HCT116 (cell line): ENCODE measurements around the gene PLA2G2C. TPM values are rescaled to one million over a fixed set of nuclear protein-coding genes. Genes with fewer than 3 reads are reported as not detected.

Source experiments
- ATAC-seq: fragments of 200-7000 bp; cut with Tn5 transposase; 2 replicates; pipeline ENCODE4 v1.9.1; 2020; ENCODE audit warnings: mild to moderate bottlenecking, moderate library complexity
- BruUV-seq: library from RNA; stranded (reverse); fragments of 400-500 nt; replicated peaks from 2 replicates; lab custom pipeline; 2021; lab: Mats Ljungman, UMichigan
- CTCF ChIA-PET: fragments of 300-600 bp; sonication (Branson Sonifier 250); formaldehyde crosslinking; loops from one replicate; lab custom pipeline; 2021; ENCODE audit warnings: antibody characterized with exemption; lab: Charles Lee
- POLR2A ChIA-PET: fragments of 300-600, 350-600 bp; sonication (Branson Sonifier 250); formaldehyde crosslinking; loops from one replicate; lab custom pipeline; 2021; ENCODE audit warnings: antibody characterized with exemption; lab: Charles Lee
- RAD21 ChIA-PET, 2 experiments: fragments of 300-600 bp; sonication (Branson Sonifier 250); formaldehyde crosslinking; loops; one replicate each; lab custom pipeline; 2023; ENCODE audit warnings: low total read pairs in 2 of 2; ENCODE audit not compliant: uncharacterized antibody in 2 of 2, unreplicated experiment in 2 of 2, low non-redundant PET in 1 of 2; lab: Charles Lee
- DNase-seq: peaks from one replicate; pipeline ENCODE4 v3.0.0-alpha.2; 2010; ENCODE audit warnings: low read depth, low spot score
- H2AFZ ChIP-seq: fragments of 200-600 bp; shearing (Covaris generic), sonication (generic); 2 replicates; pipeline ENCODE4 v1.6.1; 2017; ENCODE audit warnings: low read depth, mixed run types, mixed read lengths, antibody characterized with exemption, low read length; ENCODE audit not compliant: poor library complexity, severe bottlenecking
- H3K27ac ChIP-seq: 2 replicates; pipeline ENCODE4 v1.5.1; 2012; ENCODE audit warnings: low read depth, low read length
- H3K27me3 ChIP-seq: fragments of 200-600 bp; sonication (generic); 2 replicates; pipeline ENCODE4 v1.6.1; 2016; ENCODE audit warnings: mixed run types, low read length, mixed read lengths; ENCODE audit not compliant: insufficient read depth
- H3K36me3 ChIP-seq, 2 experiments: fragments of 200-500 bp in 1 of 2; fragments of 200-600 bp in 1 of 2; sonication (Bioruptor generic) in 1 of 2; sonication (generic) in 1 of 2; 2 replicates each; pipeline versions ENCODE4 v1.5.1 to v1.6.1; 2014 to 2016; ENCODE audit warnings: low read length in 2 of 2, inconsistent platforms in 1 of 2, mixed read lengths in 1 of 2, mixed run types in 1 of 2; ENCODE audit not compliant: insufficient read depth in 2 of 2, control insufficient read depth in 1 of 2
- H3K4me1 ChIP-seq, 2 experiments: fragments of 200-600 bp in 1 of 2; sonication (generic) in 1 of 2; 2 replicates each; pipeline versions ENCODE4 v1.5.1 to v1.6.1; 2012 to 2017; ENCODE audit warnings: low read length in 2 of 2, inconsistent platforms in 1 of 2, mild to moderate bottlenecking in 1 of 2, mixed read lengths in 1 of 2, mixed run types in 1 of 2, moderate library complexity in 1 of 2; ENCODE audit not compliant: insufficient read depth in 2 of 2, control insufficient read depth in 1 of 2
- H3K4me2 ChIP-seq: fragments of 200-600 bp; sonication (generic); 2 replicates; pipeline ENCODE4 v1.6.1; 2017; ENCODE audit warnings: mixed run types, low read length, mixed read lengths
- H3K4me3 ChIP-seq, 2 experiments: fragments of 200-600 bp in 1 of 2; sonication (generic) in 1 of 2; replicated peaks in 1 of 2; 2 replicates each; pipeline ENCODE4 v1.5.1; 2011 to 2016; ENCODE audit warnings: low read length in 2 of 2, control low read depth in 1 of 2, low read depth in 1 of 2, mild to moderate bottlenecking in 1 of 2, mixed read lengths in 1 of 2, mixed run types in 1 of 2
- H3K79me2 ChIP-seq: fragments of 200-600 bp; sonication (generic); 2 replicates; pipeline ENCODE4 v1.6.1; 2017; ENCODE audit warnings: mild to moderate bottlenecking, mixed run types, low read length, moderate library complexity, mixed read lengths; ENCODE audit not compliant: insufficient read depth
- H3K9ac ChIP-seq: fragments of 200-600 bp; sonication (generic); 2 replicates; pipeline ENCODE4 v1.6.1; 2016; ENCODE audit warnings: low read length, mixed read lengths
- H3K9me2 ChIP-seq: fragments of 200-600 bp; sonication (generic), shearing (Covaris generic); 2 replicates; pipeline ENCODE4 v1.6.1; 2017; ENCODE audit warnings: mixed run types, mild to moderate bottlenecking, moderate library complexity; ENCODE audit not compliant: insufficient read depth
- H3K9me3 ChIP-seq, 2 experiments: fragments of 200-500 bp in 1 of 2; fragments of 200-600 bp in 1 of 2; sonication (Bioruptor generic) in 1 of 2; sonication (generic) in 1 of 2; 2 replicates each; pipeline ENCODE4 v1.6.1; 2014 to 2017; ENCODE audit warnings: low read length in 2 of 2, mixed read lengths in 2 of 2, inconsistent platforms in 1 of 2, low read depth in 1 of 2, mild to moderate bottlenecking in 1 of 2, mixed run types in 1 of 2, moderate library complexity in 1 of 2; ENCODE audit not compliant: control insufficient read depth in 1 of 2, insufficient read depth in 1 of 2
- H4K20me1 ChIP-seq: fragments of 200-600 bp; sonication (generic), shearing (Covaris generic); 2 replicates; pipeline ENCODE4 v1.6.1; 2017; ENCODE audit warnings: mixed run types, mild to moderate bottlenecking, moderate library complexity; ENCODE audit not compliant: insufficient read depth
- ATF3 ChIP-seq: IDR thresholded peaks from 2 replicates; pipeline ENCODE4 v1.6.1; 2012
- CBX3 ChIP-seq: IDR thresholded peaks from 2 replicates; pipeline ENCODE4 v1.6.1; 2012; ENCODE audit warnings: low read depth
- CEBPB ChIP-seq: IDR thresholded peaks from 2 replicates; pipeline ENCODE4 v1.6.1; 2012; ENCODE audit warnings: low read depth
- CTCF ChIP-seq, 3 experiments: fragments of 200-600 bp in 1 of 3; sonication (generic) in 1 of 3; IDR thresholded peaks in 2 of 3; conservative IDR thresholded peaks in 1 of 3; 2 replicates each; pipeline ENCODE4 v1.5.1; 2012 to 2017; ENCODE audit warnings: low read depth in 2 of 3, low read length in 2 of 3, antibody characterized with exemption in 1 of 3, borderline replicate concordance in 1 of 3, control low read depth in 1 of 3, mild to moderate bottlenecking in 1 of 3, mixed read lengths in 1 of 3, mixed run types in 1 of 3, moderate library complexity in 1 of 3; ENCODE audit not compliant: insufficient read depth in 1 of 3
- ELF1 ChIP-seq: IDR thresholded peaks from 2 replicates; pipeline ENCODE4 v1.6.1; 2012; ENCODE audit warnings: low read depth, borderline replicate concordance
- JUND ChIP-seq: IDR thresholded peaks from 2 replicates; pipeline ENCODE4 v1.6.1; 2012
- MAX ChIP-seq: IDR thresholded peaks from 2 replicates; pipeline ENCODE4 v1.6.1; 2012
- POLR2A ChIP-seq: IDR thresholded peaks from 2 replicates; pipeline ENCODE4 v1.7.0; 2011; ENCODE audit warnings: borderline replicate concordance; ENCODE audit not compliant: insufficient read depth, insufficient read length; ENCODE audit errors: extremely low read depth
- RAD21 ChIP-seq: IDR thresholded peaks from 2 replicates; pipeline ENCODE4 v1.6.1; 2012; ENCODE audit warnings: low read depth, mild to moderate bottlenecking
- REST ChIP-seq: IDR thresholded peaks from 2 replicates; pipeline ENCODE4 v1.6.1; 2012; ENCODE audit warnings: low read depth
- SP1 ChIP-seq: IDR thresholded peaks from 2 replicates; pipeline ENCODE4 v1.6.1; 2012; ENCODE audit warnings: low read depth
- TCF7L2 ChIP-seq: IDR thresholded peaks from 2 replicates; pipeline ENCODE4 v1.7.0; 2011; ENCODE audit warnings: borderline replicate concordance, inconsistent platforms; ENCODE audit not compliant: insufficient read depth, insufficient read length; ENCODE audit errors: extremely low read depth
- YY1 ChIP-seq: IDR thresholded peaks from 2 replicates; pipeline ENCODE4 v1.6.1; 2011; ENCODE audit warnings: low read length, low read depth, moderate library complexity, mild to moderate bottlenecking; ENCODE audit not compliant: insufficient replicate concordance; ENCODE audit errors: extremely low read depth
- ZBTB33 ChIP-seq: IDR thresholded peaks from 2 replicates; pipeline ENCODE4 v1.6.1; 2011; ENCODE audit warnings: mild to moderate bottlenecking, low read length, moderate library complexity; ENCODE audit not compliant: insufficient replicate concordance; ENCODE audit errors: extremely low read depth
- ZFX ChIP-seq: fragments of 450-650 bp; IDR thresholded peaks from 2 replicates; pipeline ENCODE4 v1.6.1; 2017
- ZNF274 ChIP-seq: fragments of 200-500 bp; sonication (Bioruptor generic); IDR thresholded peaks from 2 replicates; pipeline ENCODE4 v1.6.1; 2014; ENCODE audit warnings: mild to moderate bottlenecking, low read depth, low read length, inconsistent platforms
- intact Hi-C: fragments of 100-400 bp; cut with micrococcal nuclease; formaldehyde crosslinking; loops from 2 replicates; pipeline ENCODE4 v1.10.0; 2022
- total RNA-seq: library from RNA; stranded (reverse); gene quantifications from one replicate; pipeline ENCODE4 v1.2.1, GENCODE V29; 2021; ENCODE audit not compliant: unreplicated experiment

The PLA2G2C gene
- total RNA-seq, 1 experiment from 2014 or later: not detected

- BruUV-seq: no TSS peak
- no peaks in the 10 kb centered on the region for H3K36me3 ChIP-seq
- ATAC-seq (no peak), DNase-seq (no peak)
- no peaks in the 10 kb centered on the region for H3K9me2 ChIP-seq
- H3K79me2 ChIP-seq: no peaks in the 10 kb centered on the region
- H4K20me1 ChIP-seq: no peaks in the 10 kb centered on the region
- H3K27ac ChIP-seq: no peak overlapping the region
- H3K9ac ChIP-seq: no peak overlapping the region
- H3K9me3 ChIP-seq: no peaks in the 10 kb centered on the region
- H3K4me1 ChIP-seq: no peaks in the 10 kb centered on the region
- CTCF ChIA-PET: no interaction called here
- intact Hi-C loops: no loop called here
- no peak for TF ChIP-seq REST
- no peak for TF ChIP-seq ZBTB33
- no peak for TF ChIP-seq CTCF (IDR thresholded peaks at IDR 0.05 in 2 of 3, conservative IDR thresholded peaks at IDR 0.05 in 1 of 3; ENCODE audit: borderline replicate concordance in 1 of 3, insufficient read depth in 1 of 3, low read depth in 2 of 3, low read length in 2 of 3)
- no peak for TF ChIP-seq JUND
- no peak for TF ChIP-seq SP1
- TF ChIP-seq ZNF274: no peak
- TF ChIP-seq CEBPB: no peak
- TF ChIP-seq RAD21: no peak
- TF ChIP-seq ELF1: no peak
- no peak for TF ChIP-seq ZFX
- no peak for TF ChIP-seq POLR2A
- TF ChIP-seq YY1: no peak
- no peak for TF ChIP-seq ATF3
- no peak for TF ChIP-seq MAX
- TF ChIP-seq TCF7L2: no peak
- no peak for TF ChIP-seq CBX3
- no peak overlapping the region for H3K4me2 ChIP-seq
- H2AFZ ChIP-seq: no peak overlapping the region
- RAD21 ChIA-PET: interaction anchor here in 1 of 2 experiments (0.6 kb wide), 1 partner anchor 160 kb away, joined by 3 read pairs; no protein-coding TSS in a partner anchor
- H3K27me3 ChIP-seq: no peaks in the 10 kb centered on the region
- POLR2A ChIA-PET: no interaction called here
- H3K4me3 ChIP-seq: no peak overlapping the region
Observed at GRCh38 chr1:20180129-20180843, 6.0 kb downstream of the PLA2G2C start.
